ENCODE measurements around the gene PORCN.
"Not testable (repeated sequence)": the region's sequence is repeated elsewhere in the genome, so short reads cannot be mapped to it uniquely, and the experiment has no call there.

PORCN gene

DNA sequence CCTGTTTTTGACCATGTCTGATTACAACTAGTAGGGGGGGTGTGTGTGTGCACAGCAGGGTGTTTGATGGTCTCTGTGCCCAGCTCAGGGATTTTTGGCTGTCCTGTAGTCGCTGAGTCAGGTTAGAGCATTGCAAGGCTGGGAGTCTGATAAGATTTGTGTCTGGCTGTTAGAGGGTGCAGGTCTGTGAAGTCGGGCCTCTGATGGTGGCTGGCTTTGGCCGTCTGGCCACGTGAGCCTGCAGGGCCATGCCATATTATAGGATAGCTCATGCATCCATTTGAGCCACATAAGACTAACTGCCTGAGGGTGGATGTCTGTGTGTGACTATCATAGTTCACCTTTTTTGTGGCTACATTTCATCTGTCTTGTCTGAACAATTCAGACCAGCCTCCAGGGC is 4.9 kb downstream of the PORCN start:
- no peak for DNase-seq

- no peak for DNase-seq
Observed at GRCh38 chrX:48514126-48514806, 5.5 kb downstream of the PORCN start.

DNA sequence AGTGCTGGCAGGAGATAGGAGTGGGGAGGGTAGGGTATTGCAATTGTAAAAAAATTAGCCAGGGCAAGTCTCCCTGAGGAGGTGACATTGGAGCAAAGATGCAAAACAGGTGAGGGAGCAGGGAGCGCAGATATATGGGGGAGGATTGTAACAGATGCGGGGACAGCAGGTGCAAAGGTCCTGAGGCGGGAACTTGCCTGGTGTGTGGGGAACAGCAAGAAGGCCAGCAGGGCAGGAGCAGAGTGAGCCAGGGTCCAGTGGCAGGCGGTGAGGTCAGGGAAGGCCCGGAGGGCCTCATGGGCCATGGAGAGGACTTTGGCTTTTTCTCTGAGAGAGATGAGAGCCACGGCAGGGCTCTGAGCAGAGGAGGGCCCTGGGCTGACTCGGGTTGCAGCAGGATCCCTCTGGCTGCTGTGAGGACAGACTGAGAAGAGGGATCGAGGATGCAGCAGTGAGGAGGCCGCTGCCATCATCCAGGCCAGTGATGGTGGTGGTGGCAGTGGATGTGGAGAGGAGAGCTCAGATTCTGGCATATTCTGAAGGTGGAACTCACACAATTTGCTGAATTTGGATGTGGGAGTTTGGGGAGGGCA is 6.2 kb downstream of the PORCN start:
- no peak for DNase-seq

- DNase-seq: no peak
Observed at GRCh38 chrX:48515842-48516241, 7.0 kb downstream of the PORCN start.

DNA sequence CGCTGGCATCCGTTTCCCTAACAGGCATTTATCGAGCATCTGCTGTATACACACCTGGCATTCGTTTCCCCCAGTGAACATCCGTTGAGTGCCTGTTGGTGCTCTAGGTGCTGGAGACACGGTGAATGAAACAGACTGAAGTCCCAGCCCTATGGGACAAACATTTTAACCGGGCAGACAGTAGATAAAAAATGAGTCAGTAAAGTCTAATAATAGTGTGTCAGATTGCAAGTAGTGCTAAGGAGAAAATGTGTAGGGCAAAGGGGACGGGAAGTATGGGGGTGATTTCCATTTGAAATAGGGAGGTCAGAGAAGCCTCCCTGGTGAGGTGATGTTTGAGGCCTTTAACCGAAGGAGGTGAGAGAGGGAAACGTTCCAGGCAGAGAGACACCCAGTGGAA is 7.5 kb downstream of the PORCN start:
- DNase-seq: no peak

GRCh38 chrX:48516987-48517386 is 8.2 kb downstream of the PORCN start:
- no peak for DNase-seq

DNA sequence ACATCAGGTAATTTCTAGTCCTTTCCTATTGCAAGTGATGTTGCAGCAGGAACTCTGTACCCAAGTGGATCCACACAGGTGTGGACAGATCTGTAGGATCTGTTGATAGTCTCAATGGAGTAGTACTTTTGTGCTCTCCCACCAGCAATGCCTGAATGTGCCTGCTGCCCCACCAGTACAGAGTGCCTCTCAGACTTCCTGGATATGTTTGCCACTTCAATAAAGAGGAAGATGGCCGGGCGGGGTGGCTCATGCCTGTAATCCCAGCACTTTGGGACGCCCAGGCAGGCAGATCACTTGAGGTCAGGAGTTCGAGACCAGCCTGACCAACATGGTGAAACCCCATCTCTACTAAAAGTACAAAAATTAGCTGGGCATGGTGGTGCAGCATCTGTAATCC is 10.7 kb downstream of the PORCN start:
- not testable (repeated sequence) for DNase-seq

DNA sequence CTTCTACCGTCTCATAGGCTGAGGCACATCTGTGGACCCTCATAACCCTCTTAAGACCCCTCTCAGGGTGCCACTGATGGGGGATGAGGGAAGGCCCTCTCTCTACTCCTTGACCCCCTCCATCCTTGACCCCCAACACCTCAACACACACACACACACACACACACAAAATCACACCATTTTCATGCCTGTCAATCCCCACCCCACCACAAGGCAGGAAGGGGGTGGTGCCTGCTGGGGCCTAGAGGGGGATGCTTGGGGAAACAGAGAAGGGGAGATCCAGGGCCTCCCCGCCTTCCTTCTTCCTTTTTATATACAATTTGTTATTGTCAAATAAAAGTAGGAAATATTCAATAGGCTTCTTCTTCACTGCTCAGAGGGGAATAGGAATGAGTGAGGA is 11.7 kb downstream of the PORCN start:
- DNase-seq: no peak

DNA sequence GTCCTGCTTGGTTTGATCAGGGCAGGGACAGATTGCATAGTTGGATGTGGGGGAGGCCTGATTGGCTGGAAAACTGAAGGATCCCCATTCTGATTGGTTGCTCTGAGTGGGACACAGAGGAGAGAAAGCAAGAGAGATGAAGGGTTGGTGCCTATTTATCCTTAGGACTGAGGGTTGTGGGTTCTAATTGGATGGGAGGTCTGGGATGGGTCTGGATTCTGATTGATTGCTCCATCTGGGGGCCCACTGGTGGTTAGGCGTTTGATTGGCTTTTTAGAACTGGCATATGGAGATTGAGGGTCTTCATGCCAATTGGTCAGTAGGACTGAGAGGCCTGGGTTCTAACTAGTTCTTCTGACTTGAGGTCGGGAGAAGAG is 12.2 kb downstream of the PORCN start:
- no peak for DNase-seq

DNA sequence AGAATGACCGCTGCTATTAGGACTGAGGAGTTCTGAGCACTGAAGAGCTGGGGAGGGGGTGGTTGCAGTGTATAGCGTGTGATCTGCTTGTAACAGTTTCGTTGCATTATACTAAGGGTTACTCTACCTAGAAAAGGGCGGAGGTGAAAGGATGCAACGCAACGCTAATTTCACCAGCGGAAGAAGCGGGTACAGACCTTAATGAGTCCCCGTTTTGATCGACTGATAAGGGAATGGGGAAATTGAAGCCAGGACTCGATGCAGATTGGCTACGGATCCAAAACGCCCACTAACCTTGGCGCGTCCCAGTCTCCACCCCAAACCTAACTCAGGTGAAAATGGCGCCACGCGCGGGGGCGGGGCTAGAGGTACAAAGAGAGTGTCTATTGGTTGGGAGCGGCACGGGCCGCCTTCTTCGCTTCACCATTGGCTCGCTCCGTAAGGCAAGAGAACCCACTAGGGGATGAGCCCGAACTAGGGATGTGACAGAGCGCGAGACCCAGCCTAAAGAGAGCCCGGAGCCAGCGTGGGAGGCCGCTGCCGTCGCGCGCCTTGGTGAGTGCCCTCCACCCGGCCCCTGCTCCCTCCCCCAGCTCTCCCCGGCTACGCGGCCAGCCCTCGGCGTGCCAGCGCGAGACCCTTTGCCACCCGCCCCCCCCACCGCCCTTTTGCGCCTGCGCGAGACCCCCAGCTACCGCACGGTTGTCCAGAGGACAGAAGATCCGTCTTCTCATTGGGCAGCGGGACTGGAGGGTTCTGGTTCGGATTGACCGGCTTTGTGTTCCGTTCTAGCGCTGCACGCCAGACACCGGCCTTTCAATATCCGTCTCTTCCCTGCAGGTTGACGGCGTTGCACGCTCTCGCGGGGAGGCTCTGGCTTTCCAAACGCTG is 12.8 kb downstream of the PORCN start, which contains the start of gene EBP:
EBP (plus strand) TSS at position 456 of the 891 bp plus-strand sequence. CDS start 1,964 bp downstream, outside the sequence.
- DNase-seq: peak; percentile 84 to 91 (median 86)

DNA sequence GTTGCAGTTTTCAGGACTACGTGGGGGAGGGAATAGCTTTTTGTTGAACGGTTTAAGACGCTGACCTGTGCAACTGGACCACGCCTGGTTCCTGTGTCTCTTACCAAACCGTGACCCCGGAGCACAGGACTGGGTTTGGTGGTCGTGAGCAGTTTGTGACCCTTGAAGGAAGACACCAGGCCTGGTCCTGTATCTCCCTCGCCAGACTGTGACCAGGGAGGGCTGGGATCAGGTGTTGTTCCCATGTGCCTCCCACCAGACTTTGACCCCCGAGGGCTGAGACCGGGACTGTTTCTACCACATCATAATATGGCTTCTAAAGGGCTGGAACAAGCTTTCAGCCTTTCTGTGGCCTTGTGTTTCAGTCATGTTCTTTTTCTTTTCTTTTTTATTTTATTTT is 13.5 kb downstream of the PORCN start:
- DNase-seq: no peak

- DNase-seq: no peak
Observed at GRCh38 chrX:48523682-48524081, 14.9 kb downstream of the PORCN start.

- not testable (repeated sequence) for DNase-seq
Observed at GRCh38 chrX:48525853-48526252, 17.1 kb downstream of the PORCN start.

DNA sequence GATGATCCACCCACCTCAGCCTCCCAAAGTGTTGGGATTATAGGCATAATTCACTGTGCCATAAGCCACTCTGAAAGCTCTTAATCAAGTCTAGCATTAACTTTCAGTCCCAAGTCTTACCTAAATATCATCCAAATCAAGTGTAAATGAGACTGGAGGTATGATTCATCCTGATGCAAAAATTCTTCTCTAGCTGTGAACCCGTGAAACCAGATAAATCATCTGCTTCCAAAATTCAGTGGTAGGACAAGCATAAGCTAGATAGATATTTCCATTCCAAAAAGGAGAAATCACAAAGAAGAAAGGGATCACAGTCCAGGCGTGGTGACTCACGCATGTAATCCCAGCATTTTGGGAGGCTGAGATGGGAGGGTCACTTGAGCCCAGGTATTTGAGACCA is 21.9 kb downstream of the PORCN start:
- DNase-seq: no peak

DNA sequence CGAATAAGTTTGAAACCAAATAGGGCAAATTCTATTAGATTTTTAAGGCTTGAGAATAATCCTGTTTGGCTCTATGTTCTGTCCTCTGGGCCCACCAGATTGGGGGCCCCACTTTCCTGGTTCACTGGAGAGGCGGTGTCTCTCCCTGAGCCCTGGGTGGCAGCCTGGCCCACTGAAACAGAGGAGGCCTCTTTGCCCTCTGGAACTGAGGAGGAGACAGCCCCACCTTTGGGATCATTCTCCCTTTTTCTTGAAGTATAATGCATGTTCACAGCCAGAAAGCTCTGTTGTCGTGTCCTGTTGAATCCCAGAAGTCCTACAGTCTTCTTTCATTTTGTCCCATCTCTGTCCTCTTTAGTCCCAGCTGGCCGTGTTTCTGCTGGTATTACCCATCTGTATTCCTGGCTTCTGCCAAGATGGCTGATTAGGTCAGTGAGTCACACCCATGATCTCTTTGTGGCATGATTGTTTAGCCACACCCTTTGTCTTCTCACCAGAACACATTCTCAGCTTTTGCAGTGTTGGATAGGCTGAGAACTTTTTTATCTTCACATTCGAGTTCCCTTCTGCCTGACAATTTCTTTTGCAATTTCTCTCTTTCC is 22.7 kb downstream of the PORCN start:
- peak; percentile 26 to 54 (median 46) for DNase-seq

DNA sequence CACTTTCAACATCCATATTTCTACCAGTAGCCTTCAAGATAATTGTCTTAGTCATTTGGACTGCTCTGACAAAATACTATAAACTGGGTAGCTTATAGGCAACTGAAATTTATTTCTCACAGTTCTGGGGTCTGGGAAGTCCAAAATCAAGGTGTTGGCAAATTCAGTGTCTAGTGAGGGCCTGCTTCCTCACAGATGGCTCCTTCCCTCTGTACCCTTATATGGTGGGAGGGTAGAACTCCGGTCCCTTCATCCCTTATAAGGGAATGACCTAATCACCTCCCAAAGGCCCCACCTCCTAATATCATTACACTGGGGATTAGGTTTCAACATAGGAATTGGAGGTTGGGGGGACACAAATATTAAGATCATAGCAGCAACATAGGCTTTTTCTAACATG is 23.4 kb downstream of the PORCN start:
- no peak for DNase-seq

DNA sequence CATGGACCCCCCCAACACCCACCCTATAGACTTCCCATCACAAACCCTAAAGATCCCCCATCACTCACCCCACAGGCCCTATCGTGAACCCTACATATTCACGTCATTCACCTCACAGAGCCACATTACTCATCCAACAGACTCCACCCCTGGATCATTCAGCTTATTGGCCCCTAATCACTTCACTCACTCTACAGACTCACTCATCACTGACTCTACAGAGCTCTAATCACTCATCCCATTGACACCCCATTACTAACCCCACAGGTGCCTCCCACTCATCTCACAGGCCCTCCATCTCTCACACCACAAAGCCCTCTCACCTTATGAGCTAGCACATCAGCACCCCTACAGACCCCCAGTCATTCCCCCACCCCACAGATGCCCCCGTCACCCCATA is 24.4 kb downstream of the PORCN start:
- DNase-seq: no peak

DNA sequence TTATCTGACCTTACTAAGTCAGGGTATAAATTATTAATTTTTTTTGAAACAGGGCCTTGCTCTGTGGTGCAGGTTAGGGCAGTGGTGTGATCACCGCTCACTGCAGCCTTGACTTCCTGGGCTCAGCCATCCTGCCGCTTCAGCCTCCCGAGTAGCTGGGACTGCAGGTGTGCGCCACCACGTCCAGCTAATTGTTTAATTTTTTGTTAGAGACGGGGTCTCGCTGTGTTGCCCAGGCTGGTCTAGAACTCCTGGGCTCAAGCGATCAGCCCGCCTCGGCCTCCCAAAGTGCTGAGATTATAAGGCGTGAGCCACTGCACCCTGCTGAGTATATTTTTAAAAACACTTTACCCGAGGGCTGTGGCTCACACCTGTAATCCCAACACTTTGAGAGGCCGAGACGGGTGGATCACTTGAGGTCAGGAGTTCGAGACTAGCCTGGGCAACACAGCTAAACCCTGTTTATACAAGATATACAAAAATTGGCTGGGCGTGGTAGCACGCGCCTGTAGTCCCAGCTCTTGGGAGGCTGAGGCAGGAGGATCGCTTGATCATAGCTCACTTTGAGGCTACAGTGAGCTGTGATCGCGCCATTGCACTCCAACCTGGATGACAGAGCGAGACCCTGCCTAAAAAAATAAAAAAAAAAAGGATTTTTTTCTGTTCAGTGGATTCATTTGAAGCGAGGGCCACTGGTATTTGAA is 30.0 kb downstream of the PORCN start:
- DNase-seq: no peak

DNA sequence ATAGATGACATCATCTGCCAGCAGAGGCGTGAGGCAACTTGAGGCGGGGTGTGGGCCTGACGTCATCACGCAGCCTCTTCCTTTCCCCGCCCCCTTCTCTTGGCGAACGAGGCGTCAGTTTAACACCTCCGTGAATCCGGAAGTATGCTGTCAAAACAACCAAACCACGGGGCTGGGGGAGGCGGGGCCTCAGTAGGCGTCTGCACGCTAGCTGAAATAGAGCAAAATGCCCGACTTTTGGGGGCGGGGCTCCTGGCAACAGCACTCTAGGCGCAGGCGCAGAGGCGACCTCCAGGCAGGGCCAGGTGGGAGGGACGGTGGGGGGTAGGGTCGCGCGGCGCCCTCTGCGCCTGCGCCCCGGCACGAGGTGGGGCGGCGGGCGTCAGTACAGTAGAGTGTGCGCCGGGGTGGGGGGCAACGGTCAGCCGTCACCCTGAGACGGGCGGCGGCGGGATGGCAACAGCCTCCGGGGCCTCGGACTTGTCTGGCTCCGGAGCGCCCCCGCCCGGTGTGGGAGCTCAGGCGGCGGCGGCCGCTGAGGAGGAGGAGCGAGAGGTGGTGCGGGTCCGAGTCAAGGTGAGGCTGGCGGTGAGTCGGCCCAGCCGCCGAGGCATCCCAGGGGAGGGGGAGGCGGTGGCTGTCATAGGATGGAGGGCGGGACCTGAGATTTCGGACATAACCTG is 30.7 kb downstream of the PORCN start, which contains the start of gene TBC1D25:
TBC1D25 (plus strand) TSS at position 370 of the 683 bp plus-strand sequence; CDS start at position 454, 84 bp downstream.
- peak; percentile 96 to 97 (median 97) for DNase-seq

- DNase-seq: peak; percentile 51 to 66 (median 63)
Observed at GRCh38 chrX:48540028-48540375, 31.2 kb downstream of the PORCN start.

GRCh38 chrX:48540480-48540879 is 31.7 kb downstream of the PORCN start:
- no peak for DNase-seq

Data from suppressor macrophage treated with lipopolysaccharide for 1 hour (primary cell).